ENCODE data around the gene TAX1BP1. TPM values are rescaled to one million over a fixed set of nuclear protein-coding genes. Genes with fewer than 3 reads are reported as not detected.

Gene TAX1BP1
- total RNA-seq, 1 donor from 2014 or later = 64.7 TPM

GRCh38 chr7:27699751-27700150, 40.2 kb upstream of the TAX1BP1 start:
- intact Hi-C loops (cut with micrococcal nuclease) = loop anchor here (2.0 kb wide), 1 partner anchor 41 kb away; the partner anchor contains the start of gene TAX1BP1
- Mint-ChIP-seq H3K4me3 (no peak overlapping the region), H3K9me3 (no peaks in the 10 kb centered on the region), H3K36me3 (ENCODE audit: low read depth) (no peaks in the 10 kb centered on the region), H3K27ac (no peak overlapping the region), H3K4me1 (peaks cover 16% of the 10 kb centered on the region), H3K27me3 (peaks cover 4% of the 10 kb centered on the region)
- POLR2A ChIA-PET = no interaction called here
- ATAC-seq (ENCODE audit: low read depth) (no peak), DNase-seq (no peak)
- CTCF ChIA-PET = no interaction called here
- no peak for TF ChIP-seq CTCF (IDR thresholded peaks at IDR 0.05)

- CTCF ChIA-PET = no interaction called here
- Mint-ChIP-seq H3K4me1 (peaks cover 16% of the 10 kb centered on the region), H3K27ac (no peak overlapping the region), H3K36me3 (ENCODE audit: low read depth) (no peaks in the 10 kb centered on the region), H3K9me3 (no peaks in the 10 kb centered on the region), H3K4me3 (no peak overlapping the region), H3K27me3 (peaks cover 10% of the 10 kb centered on the region)
- POLR2A ChIA-PET = no interaction called here
- TF ChIP-seq CTCF (IDR thresholded peaks at IDR 0.05) = no peak
- no peak for DNase-seq
- no peak for ATAC-seq (ENCODE audit: low read depth)
- intact Hi-C loops (cut with micrococcal nuclease) = no loop called here
These were observed 39.5 kb upstream of the TAX1BP1 start for GRCh38 chr7:27700501-27700900.

GRCh38 chr7:27703181-27703580, 36.8 kb upstream of the TAX1BP1 start:
- ATAC-seq (ENCODE audit: low read depth) (no peak), DNase-seq (no peak)
- no peaks in the 10 kb centered on the region for H3K9me3 Mint-ChIP-seq
- CTCF ChIA-PET = no interaction called here
- intact Hi-C loops (cut with micrococcal nuclease) = no loop called here
- POLR2A ChIA-PET = no interaction called here
- H3K36me3 Mint-ChIP-seq (ENCODE audit: low read depth) = no peaks in the 10 kb centered on the region
- H3K27ac Mint-ChIP-seq = no peak overlapping the region
- peaks cover 5% of the 10 kb centered on the region for H3K4me1 Mint-ChIP-seq
- H3K27me3 Mint-ChIP-seq = peaks cover 13% of the 10 kb centered on the region
- no peak overlapping the region for H3K4me3 Mint-ChIP-seq
- TF ChIP-seq CTCF (IDR thresholded peaks at IDR 0.05) = no peak

- intact Hi-C loops (cut with micrococcal nuclease) = no loop called here
- no peak for DNase-seq
- H3K4me3 Mint-ChIP-seq = no peak overlapping the region
- H3K36me3 Mint-ChIP-seq (ENCODE audit: low read depth) = no peaks in the 10 kb centered on the region
- ChIA-PET CTCF (interaction anchor here (0.7 kb wide), 1 partner anchor 989 kb away, joined by 3 read pairs; no protein-coding TSS in a partner anchor), POLR2A (no interaction called here)
- no peak for TF ChIP-seq CTCF (IDR thresholded peaks at IDR 0.05)
- no peak overlapping the region for H3K27ac Mint-ChIP-seq
- H3K27me3 Mint-ChIP-seq = peaks cover 13% of the 10 kb centered on the region
- no peaks in the 10 kb centered on the region for H3K9me3 Mint-ChIP-seq
- no peak for ATAC-seq (ENCODE audit: low read depth)
- H3K4me1 Mint-ChIP-seq = no peaks in the 10 kb centered on the region
These were observed 35.4 kb upstream of the TAX1BP1 start for GRCh38 chr7:27704422-27705199.

GRCh38 chr7:27705200-27705594, 34.8 kb upstream of the TAX1BP1 start:
- no peaks in the 10 kb centered on the region for H3K4me1 Mint-ChIP-seq
- TF ChIP-seq CTCF (IDR thresholded peaks at IDR 0.05) = no peak
- no peak overlapping the region for H3K27ac Mint-ChIP-seq
- ChIA-PET POLR2A (interaction anchor here (0.6 kb wide), 1 partner anchor 513 kb away, joined by 6 read pairs; no protein-coding TSS in a partner anchor), CTCF (no interaction called here)
- ATAC-seq (ENCODE audit: low read depth) (no peak), DNase-seq (no peak)
- intact Hi-C loops (cut with micrococcal nuclease) = no loop called here
- no peaks in the 10 kb centered on the region for H3K36me3 Mint-ChIP-seq (ENCODE audit: low read depth)
- H3K9me3 Mint-ChIP-seq = no peaks in the 10 kb centered on the region
- peaks cover 13% of the 10 kb centered on the region for H3K27me3 Mint-ChIP-seq
- H3K4me3 Mint-ChIP-seq = no peak overlapping the region
